ENCODE results near the gene TAF1C. TPM values are rescaled to one million over a fixed set of nuclear protein-coding genes. Genes with fewer than 3 reads are reported as not detected.
"Not testable (repeated sequence)": the region's sequence is repeated elsewhere in the genome, so short reads cannot be mapped to it uniquely, and the experiment has no call there.

TAF1C gene, protein sequence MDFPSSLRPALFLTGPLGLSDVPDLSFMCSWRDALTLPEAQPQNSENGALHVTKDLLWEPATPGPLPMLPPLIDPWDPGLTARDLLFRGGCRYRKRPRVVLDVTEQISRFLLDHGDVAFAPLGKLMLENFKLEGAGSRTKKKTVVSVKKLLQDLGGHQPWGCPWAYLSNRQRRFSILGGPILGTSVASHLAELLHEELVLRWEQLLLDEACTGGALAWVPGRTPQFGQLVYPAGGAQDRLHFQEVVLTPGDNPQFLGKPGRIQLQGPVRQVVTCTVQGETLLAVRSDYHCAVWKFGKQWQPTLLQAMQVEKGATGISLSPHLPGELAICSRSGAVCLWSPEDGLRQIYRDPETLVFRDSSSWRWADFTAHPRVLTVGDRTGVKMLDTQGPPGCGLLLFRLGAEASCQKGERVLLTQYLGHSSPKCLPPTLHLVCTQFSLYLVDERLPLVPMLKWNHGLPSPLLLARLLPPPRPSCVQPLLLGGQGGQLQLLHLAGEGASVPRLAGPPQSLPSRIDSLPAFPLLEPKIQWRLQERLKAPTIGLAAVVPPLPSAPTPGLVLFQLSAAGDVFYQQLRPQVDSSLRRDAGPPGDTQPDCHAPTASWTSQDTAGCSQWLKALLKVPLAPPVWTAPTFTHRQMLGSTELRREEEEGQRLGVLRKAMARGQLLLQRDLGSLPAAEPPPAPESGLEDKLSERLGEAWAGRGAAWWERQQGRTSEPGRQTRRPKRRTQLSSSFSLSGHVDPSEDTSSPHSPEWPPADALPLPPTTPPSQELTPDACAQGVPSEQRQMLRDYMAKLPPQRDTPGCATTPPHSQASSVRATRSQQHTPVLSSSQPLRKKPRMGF
- 20.9 TPM for total RNA-seq
- long read RNA-seq, partial matches to known transcripts = 27 of 41 reads
- long read RNA-seq, other reads (novel, unspliced or antisense) = 14 of 41 reads

DNA sequence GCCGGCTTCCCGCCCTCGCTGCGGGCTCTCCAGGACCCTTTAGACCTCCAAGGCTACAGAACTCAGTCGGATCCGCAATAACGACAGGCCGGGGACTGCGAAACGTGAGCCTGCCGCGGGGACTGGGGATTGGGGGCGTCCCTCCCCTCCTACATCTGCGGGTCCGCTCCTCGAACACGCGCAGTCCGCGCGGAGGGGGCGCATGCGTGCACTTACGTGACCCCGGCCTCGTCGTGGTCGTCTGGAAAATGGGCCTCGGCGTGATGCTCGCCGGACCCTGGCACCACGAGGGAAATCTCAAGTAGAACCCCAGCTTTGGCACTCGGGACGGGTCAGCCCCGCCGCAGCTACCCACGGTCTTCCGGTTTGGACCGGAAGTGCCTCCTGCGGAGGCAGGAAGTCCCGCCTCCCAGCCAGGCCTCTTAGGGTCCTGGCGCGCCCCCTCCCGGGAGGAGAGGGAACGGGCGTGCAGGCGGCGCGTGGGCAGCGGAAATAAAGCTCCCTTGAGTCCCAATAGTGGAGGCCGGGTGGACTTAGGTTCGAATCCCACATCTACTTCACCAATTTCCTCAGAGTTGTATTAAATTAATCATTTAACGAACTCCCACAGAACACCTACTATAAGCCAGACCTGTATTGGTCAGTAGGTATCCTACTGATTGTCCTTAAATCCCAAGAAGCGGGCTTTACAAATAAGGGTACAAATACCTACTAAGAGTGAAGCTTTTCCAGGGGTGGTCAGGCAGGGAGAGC is at the start of gene TAF1C:
Gene TAF1C (minus strand): TSS at position 373 of the 753 bp plus-strand sequence. CDS start 2,069 bp downstream, outside the sequence.
- intact Hi-C loops (cut with DNase I) = loop anchor here (2.0 to 10.0 kb wide), 3 partner anchors 100 to 298 kb away; partner anchors contain the start of gene NECAB2
- peak; percentile 95 for DNase-seq (ENCODE audit: low spot score)

DNA sequence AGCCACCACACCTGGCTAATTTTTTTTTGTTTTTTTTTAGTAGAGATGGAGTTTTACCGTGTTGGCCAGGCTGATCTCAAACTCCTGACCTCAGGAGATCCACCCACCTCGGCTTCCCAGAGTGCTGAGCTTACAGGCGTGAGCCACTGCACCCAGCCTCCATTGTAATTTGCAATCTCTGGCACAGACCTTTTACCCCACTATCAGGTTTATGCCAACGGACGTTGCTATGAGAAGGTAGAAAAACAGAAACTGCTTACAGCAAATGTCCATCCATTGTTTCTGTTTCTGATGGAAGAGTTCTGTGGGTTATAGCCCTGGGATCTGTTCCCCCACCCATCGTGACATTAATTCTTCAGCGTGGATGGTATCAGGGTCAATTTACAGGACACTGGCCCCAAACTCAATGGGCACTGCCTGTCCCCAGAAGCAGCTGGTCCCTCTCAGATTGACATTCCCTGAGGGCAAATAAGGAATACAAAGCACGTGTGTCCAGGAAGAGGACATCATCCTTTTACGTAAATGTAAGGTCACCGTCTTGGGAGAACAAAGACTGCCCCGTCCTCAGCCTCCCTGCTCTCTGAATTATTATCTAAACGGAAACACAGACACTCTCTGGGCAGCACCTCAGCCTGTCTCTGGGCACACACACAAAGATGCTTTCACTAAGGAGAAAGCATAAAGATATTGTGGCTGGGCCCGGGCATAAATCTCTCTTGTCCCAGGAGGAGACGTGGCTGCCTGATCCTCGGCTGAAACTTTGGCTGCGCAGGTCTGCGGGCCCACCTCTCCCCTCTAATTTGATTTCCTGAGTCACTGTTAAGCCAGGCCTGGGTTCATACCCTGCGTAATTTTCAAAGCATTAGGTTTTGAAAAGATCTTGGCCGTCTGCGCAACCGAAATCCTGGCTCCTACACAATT is 47.7 kb upstream of the TAF1C start:
- DNase-seq (ENCODE audit: low spot score) = no peak
- intact Hi-C loops (cut with DNase I) = no loop called here

DNA sequence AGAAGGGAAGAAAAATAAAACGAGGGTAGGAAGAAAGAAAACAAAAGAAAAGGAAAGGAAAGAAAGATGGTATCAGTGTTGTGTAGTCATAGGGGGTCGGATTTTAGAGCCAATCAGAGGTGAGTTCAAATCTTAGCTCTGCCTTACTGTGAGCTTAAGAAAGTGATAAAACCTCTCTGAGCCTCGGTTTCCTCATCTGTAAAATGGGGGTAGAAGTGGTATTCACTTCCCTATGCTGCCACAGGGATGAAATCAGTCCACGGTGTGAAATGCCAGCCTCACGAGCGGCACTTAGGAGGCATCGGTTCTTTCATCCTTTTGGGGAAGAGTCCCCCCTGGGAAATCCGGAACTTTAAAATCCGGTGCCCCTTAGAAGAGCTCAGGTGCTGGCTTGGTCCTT is 46.9 kb upstream of the TAF1C start:
- no peak for DNase-seq (ENCODE audit: low spot score)
- intact Hi-C loops (cut with DNase I) = no loop called here

DNA sequence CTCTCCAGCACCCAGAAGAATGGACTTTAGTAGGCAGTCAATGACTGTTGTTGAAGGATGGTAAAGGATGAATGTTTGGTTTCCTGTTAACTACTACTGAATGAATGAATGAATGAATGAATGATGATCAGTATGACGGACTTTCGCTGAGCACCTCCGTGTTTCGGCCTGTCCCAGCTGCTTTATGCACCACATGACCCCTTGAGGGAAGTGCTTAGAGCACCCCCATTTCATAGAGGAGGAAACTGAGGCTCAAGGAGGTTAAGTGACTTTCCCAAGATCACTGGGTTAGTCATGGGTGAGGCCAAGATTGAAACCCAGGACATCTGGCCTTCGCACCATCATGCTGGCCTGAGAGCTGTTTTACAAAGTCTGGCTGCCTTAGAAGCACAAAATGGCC is 46.1 kb upstream of the TAF1C start:
- intact Hi-C loops (cut with DNase I) = no loop called here
- DNase-seq (ENCODE audit: low spot score) = no peak

DNA sequence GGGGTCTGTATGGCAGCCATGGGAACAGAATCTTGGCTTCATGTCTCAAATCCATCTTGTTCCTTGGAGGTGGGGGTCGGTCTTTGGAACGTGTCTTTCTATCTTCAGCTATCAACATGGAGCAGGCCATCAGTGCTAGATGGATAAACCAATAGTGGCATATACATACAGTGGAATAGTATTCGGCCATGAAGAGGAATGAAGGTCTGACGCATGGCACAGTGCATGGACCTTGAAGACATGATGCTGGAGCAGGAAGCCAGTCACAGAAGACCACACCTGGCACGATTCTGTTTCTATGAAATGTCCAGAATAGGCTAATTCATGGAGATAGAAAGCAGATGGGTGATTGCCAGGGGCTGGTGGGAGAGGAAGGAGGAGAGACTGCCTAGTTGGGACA is 45.2 kb upstream of the TAF1C start:
- DNase-seq (ENCODE audit: low spot score) = no peak
- intact Hi-C loops (cut with DNase I) = no loop called here

DNA sequence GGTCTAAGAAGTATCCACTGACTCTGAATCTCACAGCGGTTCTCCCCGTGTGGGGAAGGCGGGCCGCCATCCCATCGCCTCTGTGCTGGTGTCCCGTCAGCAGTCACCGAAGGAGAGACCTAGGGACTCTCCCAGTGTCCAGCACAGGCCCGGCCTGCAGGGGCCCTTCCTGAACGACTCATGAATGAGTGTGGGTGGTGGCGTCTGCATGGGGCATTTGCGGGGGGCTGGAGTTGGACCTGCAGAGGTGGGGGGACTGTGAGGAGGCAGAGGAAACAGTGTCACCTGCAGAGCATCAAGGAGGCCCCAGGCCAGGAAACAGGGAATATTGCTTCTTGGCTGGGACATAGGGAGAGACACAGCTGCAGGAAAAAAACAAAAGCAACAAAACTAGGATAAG is 42.6 kb upstream of the TAF1C start:
- no peak for DNase-seq (ENCODE audit: low spot score)
- intact Hi-C loops (cut with DNase I) = no loop called here

DNA sequence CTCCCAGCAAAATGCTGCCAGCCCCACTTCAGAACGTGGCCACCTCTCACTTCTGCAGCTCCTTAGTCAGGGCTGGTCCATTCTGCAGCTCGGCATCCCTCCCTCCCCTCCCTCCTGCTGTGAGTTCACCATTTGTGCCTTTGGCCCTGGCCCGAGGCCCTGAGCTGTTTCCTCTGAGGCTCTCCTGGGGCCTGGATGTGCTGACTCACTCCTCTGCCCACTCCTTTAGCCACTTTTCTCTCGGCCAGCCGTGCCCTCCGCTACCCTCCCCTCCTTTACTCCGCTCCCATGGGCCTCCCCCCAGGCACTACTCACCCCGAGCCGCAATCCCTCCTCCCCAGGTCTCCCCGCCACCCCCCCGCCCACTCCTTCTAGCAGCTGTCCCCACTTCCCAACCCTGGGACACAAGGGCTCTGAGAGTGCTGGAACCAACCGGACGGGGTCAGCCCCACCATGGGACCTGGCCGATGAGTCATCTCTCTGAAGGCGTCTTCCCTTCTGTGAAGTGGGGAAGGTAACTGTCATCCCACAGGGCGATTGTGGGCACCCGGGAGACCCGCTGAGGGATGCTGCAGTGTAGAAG is 41.5 kb upstream of the TAF1C start:
- peak; percentile 81 for DNase-seq (ENCODE audit: low spot score)
- intact Hi-C loops (cut with DNase I) = no loop called here

DNA sequence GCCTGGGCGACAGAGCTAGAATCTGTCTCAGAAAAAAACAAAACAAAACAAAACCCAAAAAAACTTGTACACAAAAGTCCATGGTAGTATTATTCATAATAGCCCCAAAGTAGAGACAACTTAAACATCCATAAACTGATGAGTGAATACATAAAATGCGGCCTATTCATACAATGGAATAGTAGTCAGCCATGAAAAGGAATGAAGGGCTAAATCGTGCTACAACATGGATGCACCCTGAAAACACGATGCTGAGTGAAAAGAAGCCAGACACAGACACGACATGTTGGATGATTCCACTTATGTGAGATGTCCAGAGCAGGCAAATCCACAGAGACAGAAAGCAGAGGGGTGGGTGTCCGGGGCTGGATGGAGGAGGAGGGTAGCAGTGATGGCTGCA is 40.7 kb upstream of the TAF1C start:
- intact Hi-C loops (cut with DNase I) = no loop called here
- DNase-seq (ENCODE audit: low spot score) = no peak

DNA sequence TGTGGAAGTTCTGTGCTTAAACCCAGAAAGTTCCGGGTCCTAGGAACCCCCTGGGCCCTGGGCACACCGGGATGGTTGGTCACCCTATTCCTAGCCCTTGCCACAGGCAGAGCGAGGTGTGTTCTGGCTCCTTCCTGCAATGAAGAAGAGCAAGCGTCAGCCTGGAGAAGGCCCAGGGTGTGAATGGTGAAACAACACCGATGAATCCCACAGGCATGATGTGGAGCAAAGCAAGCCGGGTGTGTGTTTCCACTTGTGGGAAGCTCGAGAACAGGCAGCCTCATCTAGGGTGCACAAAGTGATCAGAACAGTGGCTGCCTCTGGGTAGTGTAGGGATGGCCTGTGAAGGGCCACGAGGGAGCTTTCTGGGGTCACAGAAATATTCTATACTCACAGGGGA is 39.2 kb upstream of the TAF1C start:
- intact Hi-C loops (cut with DNase I) = no loop called here
- no peak for DNase-seq (ENCODE audit: low spot score)

DNA sequence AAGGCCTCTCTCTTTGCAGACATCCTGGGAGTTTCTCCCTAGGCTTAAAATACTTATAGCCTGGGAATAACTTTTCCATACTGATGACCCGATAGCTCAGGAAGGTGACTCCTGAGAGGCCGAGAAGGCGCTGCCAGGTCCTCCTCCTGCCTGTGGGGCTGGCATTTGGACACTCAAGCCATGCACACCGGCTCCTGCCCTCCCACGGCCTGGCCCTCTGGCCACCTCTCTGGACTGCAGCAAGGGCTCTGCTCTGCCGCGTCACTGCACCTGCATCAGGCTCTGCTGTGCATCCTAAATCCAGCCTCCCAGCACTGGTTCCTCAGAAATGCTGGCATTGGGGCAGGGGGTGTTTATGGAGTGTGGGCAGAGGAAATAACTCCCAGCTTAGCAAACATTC is 38.7 kb upstream of the TAF1C start:
- DNase-seq (ENCODE audit: low spot score) = no peak
- intact Hi-C loops (cut with DNase I) = no loop called here

DNA sequence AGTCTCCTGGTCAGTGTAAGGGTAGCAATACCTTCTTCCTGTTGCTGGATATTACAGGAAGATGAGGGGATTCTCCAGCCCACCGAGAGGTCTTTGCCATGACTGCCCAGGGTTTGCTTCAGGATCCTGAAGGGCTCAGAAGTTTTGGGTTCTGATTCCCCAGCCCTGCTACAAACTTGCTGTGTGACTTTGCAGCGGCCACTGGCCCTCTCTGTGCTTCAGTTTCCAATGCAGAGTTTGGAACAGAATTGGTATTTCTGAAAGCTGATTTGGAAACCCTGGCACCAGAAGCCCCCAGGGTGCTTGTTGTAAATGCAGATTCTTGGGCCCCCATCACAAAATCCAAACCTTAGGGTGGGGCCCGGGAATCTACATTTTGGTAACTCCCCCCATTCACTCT is 38.3 kb upstream of the TAF1C start:
- DNase-seq (ENCODE audit: low spot score) = no peak
- intact Hi-C loops (cut with DNase I) = no loop called here

DNA sequence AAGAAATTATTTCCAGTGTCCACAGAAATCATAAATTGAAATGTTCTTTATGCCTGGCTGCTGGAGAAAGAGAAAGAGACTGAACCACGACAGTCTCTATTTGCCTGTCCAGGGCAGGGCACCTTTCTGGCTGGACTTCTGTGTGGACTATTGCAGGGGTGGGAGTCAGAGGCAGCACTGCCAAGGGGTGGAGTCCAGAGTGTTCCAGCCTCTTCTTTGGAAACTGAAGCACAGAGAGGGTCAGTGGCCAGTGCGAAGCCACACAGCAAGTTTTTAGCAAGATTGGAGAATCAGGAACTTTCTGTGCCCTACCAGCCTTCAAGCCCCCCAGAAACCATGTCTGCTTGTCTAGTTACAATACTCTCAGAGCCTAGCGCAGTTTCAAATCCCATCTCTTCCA is 37.7 kb upstream of the TAF1C start:
- intact Hi-C loops (cut with DNase I) = no loop called here
- DNase-seq (ENCODE audit: low spot score) = no peak

DNA sequence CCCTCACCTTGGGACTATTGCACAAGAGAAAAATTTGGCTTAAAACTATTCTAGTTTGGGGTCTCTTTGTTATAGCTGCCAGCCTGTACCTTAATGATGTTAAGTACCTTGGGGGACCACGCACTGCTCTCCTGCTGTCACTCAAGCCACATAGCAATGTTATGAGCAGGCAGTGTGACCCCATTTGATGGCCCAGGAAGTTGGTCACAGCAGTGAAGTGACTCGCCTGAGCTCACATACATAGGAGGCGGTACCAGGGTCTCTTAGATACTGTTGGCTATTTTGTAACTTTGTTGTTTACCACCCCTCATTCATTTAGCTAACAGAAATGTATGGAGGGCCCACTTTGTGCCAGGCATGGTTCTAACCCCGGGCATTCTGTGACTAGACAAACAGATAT is 36.6 kb upstream of the TAF1C start:
- intact Hi-C loops (cut with DNase I) = no loop called here
- DNase-seq (ENCODE audit: low spot score) = no peak

DNA sequence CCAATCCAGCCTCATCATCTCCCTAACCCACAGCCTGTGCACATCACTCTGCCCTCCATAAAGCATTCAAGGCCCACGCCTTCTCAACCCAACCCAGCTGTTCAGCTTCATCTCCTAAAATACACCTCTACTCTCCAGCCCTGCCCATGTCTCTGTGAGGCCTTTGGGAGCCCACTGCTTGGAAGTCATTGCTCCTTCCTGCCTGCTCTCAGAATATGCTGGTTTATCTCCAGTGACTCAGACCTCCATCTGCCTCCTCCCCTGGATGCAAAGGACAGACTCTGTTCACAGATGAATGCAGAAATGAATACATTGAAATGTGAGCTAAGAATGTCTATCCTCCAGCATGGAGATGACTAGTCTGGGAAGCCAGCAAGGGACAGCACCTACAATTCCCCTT is 34.0 kb upstream of the TAF1C start:
- intact Hi-C loops (cut with DNase I) = no loop called here
- no peak for DNase-seq (ENCODE audit: low spot score)

DNA sequence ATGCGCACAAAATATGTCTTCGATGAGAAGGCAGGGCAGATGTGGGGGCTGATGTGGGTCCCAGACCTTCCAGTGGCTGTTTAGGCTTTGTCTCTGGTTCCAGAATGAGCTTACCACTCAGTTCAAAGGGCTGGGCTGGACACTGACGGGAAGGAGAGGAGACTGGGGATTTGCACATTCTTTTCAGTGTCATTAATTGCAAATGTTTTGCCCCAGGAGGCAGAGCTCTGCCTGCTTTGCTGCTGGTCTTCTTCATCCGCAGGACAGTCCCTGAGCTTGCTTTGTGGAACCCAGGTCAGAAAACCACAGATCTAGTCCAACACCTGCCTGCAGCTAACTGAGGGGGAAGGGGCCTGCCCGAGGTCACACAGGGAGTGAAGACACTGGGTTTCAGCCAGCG is 32.1 kb upstream of the TAF1C start:
- intact Hi-C loops (cut with DNase I) = no loop called here

DNA sequence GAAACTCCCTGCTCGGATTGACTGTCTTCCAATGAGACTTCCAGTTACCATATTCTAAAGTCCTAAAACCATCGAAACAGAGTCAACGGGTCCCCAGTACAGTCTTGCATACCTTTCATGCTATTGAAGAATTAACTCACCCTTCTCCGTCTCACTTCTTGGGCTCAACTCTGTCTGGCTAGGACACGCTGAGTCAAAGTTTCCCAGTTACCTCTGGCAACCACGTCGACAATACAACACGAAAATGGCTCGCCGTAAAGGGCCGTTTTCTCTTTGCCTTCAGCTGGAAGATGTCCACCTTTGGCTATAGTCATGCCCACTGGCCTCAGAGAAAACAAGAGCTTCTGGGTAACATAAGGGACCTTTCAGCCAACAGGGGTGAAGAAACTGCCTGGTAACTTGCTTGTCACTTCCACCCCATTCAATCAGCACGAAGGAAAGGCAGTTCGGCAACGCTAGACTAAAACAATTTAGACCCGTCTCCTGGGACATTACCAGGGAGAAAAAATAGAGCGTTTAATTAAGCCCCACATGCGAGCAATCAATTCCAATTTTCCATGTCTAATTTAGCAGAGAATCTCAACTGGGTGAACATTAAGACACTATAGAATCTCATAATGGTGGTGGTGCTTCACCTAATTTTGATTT is 31.4 kb upstream of the TAF1C start:
- no peak for DNase-seq (ENCODE audit: low spot score)
- intact Hi-C loops (cut with DNase I) = no loop called here

More for the DNA sequence above, 32.1 kb upstream of the TAF1C start:
- DNase-seq (ENCODE audit: low spot score) = no peak

DNA sequence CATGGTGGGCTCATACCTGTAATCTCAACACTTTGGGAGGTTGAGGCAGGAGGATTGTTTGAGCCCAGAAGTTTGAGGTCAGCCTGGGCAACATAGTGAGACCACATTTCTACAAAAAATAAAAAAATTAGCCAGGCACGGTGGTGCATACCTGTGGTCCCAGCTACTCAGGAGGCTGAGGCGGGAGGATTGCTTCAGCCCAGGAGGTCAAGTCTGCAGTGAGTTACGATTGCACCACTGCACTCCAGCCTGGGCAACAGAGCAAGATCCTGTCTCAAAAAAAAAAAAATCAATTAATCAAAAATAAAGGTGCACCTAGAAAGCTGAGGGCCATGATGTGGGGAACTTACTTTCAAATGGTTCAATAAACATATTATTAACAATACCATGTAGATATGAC is 29.3 kb upstream of the TAF1C start:
- DNase-seq (ENCODE audit: low spot score); intact Hi-C loops (cut with DNase I): not testable (repeated sequence)

DNA sequence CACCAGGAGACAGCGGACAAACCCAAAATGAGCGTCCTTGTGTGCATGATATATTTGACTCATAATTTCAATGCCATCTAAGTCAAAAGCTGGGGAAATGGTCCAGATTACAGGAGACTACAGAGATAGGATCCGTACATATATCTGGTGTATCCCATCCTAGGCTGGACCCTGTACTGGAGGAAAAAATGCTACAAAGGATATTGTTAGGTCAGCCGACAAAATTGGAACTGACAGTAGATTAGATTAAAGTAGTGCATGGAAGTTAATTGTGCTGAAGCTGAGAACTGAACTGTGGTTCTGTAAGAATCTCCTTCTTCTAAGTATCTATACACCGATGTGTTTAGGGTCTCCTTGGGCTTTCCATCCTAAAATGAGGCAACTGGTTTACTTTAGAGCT is 28.7 kb upstream of the TAF1C start:
- intact Hi-C loops (cut with DNase I) = no loop called here

More for the DNA sequence above, 28.7 kb upstream of the TAF1C start:
- DNase-seq (ENCODE audit: low spot score) = no peak

Measured in cardiac septum (tissue), 1 donor.